NCI-H1417 (cell line): Measurements from ENCODE around the gene BMPR1B.

ENCODE experiments used
- DNase-seq, 3 experiments: peaks; one replicate each; lab custom pipeline; 2025; lab: John Stamatoyannopoulos, UW

Gene BMPR1B

DNA sequence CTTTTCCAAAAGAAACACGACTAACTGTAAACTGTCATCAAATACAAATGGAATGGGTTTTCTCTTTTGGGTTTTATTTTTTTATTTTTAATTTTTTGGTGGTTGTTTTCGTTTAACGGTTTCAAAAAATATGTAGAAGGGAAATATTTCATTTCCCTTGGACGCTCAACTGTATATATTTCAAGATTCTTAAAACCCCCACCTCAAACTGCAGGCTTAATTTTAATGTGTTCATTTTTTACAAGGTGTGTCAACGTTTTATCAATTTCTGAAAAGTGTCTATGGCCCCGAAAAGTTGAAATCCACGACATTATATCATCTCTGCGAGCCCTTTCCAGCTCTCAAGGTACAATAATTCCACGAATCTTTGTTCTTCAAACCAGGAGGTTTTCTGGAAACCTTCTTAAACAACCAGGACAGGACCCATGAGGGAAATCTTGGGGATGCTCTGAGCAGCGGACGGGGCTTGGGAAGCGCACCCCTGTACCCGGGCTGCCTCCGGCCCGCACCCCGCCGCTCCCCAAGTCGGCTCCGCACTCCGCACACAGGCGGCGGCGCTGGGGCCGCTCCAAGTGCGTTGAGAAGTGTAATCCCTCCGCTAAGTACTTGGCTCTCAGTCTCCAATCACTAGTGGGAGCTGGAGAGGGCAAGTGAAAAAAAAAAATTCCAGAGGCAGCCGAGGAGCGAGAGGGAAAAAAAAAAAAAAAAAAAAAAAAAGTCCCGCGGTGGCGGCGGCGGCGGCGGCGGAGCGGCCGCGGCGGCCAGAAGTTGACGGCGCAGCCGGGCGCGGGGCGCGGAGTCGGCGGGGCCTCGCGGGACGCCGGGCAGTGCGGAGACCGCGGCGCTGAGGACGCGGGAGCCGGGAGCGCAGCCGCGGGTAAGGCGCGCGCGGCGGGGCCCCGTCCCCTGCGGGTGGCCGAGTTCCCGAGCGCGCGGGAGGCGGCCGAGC, at the start of gene BMPR1B:
Gene BMPR1B, plus strand, starts transcription at position 764 of the 949 bp plus-strand sequence. CDS start 346,470 bp downstream, outside the sequence.
- DNase-seq = peak in 2 of 3 experiments; percentile 47 to 66

DNA sequence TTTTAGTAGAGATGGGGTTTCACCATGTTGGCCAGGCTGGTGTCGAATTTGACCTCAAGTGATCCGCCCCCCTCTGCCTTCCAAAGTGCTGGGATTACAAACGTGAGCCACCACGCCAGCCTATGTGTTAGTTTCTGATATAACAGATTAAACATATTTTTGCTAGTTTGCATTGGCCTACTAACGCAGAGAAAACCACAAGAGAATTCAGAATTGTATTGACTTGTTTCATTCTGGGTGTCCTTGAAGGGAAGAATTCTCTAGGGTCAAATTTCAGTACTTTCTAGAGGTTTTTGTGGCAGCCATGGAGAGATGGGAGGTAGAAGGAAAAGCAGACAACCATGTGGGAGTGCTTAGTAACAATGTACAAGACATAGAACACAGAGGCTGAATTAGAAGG, 46.1 kb upstream of the BMPR1B start:
- no peak for DNase-seq

DNA sequence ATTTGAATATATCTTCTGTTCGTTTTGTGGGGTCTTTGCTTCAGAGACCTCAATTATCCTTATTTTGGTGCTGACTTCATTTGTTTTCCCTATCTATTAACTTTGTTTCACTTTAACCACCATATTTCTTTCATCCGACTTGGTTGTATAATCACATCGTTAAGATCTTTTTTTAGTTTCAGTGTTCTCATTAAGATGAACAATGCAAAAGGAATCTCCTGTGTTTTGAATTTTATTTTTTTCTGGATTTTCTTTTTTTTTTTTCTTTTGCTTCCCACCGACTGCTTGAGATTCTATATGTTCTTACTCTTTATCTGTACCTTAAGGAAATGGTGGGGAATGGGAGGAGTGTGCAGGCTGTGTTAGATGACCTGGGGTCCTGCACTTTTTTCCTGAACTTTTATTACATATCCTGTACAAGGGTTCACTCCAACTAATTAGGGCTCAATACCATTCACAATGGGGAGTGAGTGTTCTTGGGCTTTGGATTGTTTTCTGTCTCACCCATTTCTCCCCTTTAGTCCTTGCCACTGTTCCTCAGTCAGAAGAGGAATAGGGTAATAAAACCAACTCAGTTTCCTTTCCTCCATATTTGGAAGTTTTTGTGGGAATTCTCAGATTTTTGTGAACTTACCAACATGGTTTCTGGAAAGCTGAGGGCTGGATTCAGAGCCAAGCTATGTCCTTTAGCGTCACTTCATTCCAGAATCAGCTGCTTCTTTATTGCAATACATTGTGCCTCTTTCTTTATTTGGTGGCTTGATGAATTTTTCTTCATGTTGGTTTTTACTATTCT, 43.2 kb upstream of the BMPR1B start:
- no peak for DNase-seq

DNA sequence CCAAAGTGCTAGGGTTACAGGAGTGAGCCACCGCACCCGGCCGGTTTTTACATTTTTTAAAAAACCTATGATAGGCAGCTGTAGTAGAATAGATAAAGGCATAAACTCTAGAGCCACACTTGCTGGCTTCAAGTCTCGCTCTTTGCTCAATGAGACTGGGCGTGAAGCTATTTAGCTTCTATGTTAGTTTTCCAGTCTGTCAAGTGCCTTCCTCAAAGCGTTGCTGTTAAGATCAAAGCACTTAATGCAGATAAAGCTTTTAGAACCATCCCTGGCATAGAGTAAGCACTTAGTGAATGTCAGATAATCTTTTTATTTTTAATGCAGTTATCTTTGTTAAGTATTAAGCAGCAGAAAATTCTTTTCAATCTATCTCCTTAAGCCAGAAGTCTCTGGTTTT, 42.0 kb upstream of the BMPR1B start:
- peak in 1 of 3 experiments; percentile 11 for DNase-seq

DNA sequence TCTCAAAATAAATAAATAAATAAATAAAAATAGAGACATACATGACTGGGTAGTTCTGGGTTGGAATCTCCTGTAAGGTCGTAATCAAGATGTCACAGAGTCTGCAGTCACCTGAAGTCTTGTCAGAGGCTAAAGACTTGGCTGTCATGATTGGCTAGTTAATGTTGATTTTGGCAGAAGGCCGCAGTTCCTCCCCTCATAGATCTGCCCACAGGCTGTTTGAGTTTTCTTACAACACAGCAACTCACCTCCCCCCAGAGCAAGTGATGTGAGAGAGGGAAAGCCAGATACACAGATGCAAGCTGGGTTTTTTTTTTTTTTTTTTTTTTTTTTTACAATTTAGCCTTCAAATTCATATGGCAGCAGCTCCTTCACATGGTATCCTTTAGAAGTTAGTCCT, 36.4 kb upstream of the BMPR1B start:
- no peak for DNase-seq

DNA sequence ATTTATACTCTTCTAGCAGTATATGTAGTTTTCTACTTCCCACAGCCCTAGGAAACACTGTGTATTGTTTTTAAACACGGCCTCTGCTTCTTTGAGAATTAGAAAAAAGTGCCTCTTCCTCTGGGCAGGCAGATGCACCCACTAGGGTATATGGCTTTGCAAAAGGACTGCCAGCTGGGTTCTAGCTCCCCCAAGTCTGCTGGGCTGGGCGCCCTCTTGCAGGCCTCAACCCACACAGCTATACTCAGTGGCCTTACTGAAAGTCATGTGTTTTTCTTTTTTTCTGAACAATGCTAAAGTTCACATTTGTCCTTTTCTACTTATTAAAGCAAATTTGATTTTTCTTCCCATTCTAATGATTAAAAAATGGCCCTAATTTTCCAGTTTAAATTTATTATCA, 35.5 kb upstream of the BMPR1B start:
- no peak for DNase-seq

DNA sequence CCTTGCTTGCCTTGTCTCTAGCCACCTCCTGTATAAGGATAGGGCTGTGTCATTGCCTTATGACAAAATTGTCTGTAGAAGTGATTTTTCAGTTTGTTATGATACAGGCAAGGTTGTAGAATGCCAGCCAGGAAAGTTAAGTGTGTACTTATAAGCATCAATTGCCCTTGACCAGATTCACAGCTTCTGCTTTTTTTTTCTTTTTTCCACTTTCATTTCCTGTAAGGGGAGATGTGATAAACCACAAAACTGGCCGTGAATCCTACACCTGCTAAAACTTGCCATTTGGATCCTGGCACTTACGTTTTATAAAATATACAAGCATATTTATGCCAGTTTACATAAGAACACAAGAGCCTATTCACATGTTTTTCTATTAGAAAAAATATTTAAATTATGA, 35.0 kb upstream of the BMPR1B start:
- peak in 1 of 3 experiments; percentile 20 for DNase-seq

DNA sequence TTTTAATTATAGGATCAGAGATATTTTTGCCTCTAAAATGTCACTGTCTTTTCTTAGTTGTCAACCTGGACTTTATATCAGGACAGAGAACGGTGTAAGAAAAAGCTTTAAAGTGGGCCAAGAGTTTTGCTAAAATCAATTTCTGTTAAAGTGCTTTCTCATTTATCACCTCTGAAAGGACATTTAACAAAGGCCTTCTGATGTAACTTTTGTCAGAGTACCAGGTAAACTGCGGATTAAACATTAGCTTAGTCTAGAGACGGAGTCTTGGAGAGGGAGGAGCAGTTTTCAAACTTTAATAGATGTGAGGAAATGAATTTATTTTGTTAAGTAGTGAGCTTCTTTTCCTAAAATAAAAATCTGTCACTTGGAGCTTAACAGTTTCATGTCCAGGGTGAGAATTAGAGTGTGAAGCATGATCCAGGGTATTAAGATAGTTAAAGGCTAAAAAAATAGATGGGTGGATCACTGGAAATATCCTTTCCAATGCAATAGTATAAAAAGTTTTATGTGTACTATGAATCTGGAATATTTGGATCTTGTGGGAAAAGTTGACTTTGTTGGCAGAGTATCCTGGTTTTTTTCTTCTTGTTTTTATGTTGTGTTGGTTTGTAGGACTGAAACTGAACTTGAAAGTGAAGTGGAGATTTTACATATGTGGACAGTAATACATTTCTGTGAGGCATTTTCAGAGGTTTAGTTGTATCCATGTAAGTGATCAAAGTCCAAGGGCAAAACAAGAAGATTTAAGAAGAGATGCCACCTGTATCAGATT, 33.6 kb upstream of the BMPR1B start:
- DNase-seq = no peak

DNA sequence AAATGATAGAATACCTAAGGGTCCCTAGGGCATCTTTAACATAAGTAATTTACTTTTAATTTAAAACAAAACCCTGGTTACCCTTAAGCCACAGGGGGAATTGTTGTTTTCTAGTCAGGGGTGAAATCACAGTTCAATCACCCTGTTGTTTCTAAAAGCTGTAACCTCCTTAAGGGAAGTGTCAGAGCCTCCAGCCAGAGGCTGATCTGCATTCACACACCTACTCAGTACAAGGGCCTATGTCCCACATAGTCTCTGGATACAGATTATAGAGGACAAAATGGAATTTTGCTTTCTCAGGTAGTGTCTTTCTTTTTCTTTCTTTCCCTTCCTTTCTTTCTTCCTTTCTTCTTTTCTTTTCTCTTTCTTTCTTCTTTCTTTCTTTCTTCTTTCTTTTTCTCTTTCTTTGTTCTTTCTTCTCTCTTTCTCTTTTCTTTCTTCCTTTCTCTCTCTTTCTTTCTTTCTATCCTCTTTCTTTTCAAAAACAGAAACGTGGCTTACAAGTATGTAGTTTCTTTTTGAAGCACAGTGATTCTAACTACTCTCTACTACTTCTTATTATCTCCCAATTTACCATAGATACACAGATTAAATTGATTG, 31.1 kb upstream of the BMPR1B start:
- no peak for DNase-seq

DNA sequence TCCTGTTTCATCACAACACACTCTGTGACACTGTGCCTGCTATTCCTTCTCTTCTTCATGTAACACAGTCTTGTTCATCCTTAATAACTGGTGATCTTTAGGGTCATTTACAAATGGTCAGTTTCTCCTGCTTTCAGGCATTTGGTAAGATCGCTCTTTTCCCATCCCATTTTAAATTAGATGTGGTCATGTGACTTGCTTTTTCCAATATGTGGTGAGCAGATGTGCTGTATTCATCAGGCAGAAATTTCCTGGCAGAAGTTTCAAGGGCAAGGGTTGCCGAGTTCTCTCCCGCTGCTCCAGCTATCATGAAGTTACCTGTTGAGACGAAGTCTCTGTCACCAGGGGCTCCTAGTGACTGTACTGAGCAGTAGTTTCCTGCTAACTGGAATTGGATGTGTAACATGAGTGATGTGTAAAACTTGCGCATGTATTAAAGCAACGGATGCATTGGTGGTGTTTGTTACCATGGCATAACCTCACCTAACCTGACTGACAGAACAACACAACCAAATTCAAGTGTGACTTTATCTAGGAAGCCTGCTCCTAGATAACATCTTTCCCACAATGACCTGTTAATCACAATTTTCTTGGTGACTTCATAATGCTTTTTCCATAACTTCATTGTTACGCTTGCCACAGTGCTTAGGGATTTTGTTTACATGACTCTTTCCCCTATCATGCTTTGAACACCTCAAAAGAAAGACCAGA, 29.5 kb upstream of the BMPR1B start:
- DNase-seq = no peak

DNA sequence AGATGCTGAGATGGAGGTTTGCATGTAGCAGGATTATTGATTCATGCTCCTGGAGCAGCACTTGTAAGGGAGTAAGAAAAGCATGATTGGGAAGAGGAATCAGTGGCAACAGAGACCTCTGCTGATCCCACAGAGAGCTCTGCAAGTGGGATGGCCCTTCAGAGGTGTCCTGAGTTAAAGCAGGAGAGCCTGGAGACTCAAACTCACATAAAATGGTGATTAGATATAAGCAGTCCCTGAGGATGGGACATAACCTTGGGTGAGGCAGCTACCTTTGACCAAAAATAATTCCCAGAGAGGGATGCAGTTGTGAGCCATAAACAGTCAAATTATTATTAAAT, 25.4 kb upstream of the BMPR1B start:
- DNase-seq = no peak

DNA sequence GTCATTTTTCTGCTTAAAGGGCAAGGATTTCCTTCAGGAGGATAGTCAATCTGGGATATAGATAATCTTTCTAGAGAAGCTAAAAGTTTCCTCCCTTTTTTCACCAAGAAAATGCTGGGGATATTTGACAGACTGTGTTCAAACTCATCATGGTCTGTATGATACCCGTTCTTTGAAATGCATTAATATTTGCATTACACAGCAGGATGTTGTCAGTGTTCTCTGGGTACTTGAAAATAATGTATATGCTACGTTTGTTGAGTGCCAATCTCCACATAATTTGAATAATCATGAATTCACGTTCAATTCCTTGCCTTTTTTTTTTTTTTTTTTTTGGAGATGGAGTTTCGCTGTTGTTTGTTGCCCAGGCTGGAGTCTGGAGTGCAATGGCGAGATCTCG, 18.0 kb upstream of the BMPR1B start:
- DNase-seq = peak in 1 of 3 experiments; percentile 9

DNA sequence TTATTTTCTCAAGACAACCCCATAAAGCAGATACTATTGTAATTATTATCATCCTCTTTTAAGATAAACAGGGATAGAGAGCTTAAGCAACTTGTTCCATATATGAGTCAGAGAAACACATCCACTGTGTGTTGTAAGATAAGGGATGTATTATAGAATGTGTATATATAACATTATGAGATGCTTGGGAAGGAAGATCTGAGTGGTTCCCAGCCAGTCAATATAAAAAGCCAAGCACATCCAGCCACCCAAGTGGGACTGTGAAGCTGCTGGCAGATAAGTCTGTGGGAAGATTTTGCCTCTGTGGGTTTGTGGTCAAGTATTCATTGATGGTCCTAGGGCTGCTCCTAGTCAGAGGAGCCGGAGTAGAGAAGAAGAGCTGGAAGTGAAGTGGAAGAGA, 16.5 kb upstream of the BMPR1B start:
- no peak for DNase-seq

DNA sequence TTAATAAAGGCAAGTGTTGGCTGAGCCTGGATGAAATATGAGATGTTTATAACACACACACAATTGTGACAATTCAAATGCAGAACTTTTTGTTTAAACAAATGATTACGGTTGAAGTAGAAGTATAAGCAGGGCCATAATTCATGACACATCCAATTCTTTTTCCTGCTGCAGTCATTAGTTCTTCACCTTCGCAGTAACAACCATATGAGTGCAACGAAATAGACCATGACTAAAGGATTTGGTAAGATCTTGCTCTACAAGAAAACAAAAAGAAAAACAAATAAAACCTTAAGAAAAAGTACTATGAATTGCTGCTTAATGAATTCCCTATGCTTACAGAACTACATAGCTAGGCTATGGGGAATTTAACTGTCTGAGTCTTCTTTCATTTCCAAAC, 13.9 kb upstream of the BMPR1B start:
- DNase-seq = peak in 2 of 3 experiments; percentile 34 to 55

DNA sequence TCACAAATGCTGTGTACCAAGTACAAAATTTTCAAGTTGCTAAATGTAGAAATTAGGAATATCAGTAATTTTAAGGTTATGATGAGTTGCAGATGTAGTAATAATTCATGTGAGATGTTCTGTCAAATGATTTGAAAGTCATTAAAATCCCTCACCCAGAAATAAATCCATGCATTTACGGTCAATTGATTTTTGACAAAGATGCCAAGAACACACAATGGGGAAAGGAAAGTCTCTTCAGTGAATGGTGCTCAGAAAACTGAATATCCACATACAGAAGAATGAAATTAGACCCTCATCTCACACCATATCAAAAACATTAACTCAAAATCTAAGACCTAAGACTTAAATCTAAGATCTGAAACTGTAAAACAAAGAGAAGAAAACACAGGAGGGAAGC, 12.9 kb upstream of the BMPR1B start:
- peak; percentile 22 to 77 (median 54) for DNase-seq

DNA sequence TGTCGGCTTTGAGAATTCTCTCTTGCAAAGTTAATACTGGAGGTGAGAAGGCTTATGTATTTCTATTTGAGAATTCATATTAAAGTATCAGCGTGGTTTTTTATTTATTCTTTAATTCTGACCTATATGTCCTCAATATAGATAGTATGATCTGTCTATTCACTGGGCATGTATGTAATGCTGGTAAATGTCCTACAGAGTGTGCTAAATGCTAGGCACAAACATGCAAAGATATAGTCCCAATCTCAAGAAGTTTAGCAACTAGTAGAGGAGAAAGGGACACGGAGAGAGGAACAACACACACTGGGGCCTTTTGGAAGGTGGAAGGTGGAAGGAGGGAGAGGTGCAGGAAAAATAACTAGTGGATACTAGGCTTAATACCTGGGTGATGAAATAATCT, 11.0 kb upstream of the BMPR1B start:
- no peak for DNase-seq

DNA sequence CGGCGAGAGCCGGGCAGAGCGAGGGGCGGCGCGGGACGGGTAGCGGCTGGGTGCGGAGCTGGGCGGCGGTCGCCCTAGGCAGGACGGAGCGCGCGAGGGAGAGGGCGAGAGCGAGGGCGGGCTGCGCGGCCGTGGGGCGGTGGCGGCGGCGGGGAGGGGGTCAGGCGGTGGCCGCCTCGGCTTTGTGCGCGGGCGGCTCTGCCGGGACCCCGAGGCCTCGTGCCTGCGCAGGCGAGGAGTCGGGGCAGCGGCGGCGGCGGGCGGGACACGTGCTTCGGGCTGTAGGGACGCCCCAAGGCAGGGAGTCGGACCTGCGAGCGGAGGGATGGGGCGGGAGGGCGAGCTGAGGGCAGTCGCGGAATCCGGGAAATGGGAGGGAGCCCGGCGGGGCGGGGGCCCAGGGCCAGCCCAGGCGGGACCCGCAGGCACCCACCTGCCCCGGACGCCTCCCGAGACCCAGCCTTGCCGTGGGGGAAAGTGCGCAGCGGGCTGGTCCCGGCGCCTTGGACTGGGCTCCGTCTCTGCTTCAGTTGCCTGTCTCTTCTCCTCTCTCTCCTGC, 465 bp downstream of the BMPR1B start:
- DNase-seq = peak in 1 of 3 experiments; percentile 48

DNA sequence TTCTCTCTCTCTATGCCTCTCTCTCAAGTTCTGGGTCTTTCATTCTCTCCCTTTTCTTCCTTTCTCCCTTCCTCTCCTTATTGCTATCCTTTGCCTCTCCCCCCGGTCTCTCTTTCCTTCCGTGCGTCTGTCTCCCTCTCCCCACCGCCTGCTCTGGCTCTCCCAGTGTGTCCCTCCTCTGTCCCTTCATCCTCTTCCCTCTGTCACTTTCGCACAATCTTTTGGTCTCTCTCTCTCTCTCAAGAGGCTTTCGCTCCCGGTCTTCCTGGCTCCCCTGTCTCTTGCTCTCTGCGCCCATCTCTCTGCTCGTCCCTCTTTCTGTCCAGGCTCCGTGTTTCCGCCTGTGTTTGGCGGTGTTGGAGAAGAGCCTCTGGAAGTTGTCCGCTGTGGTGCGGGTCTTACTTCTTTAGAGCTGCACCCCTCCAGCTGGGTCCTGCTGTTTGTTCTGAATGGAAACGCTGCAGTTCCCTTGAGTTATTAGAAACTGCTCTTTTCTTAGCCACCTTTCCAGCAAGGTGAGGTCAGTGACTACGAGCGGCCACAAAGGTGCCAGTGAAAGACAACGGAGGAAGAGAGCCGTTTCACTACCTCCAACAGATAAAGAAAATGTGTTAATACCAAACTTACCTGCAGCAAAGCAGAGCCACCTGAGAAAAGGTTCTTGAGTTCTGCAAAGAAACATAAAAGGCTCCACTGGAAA, 1.1 kb downstream of the BMPR1B start:
- DNase-seq = peak in 2 of 3 experiments; percentile 64 to 65

DNA sequence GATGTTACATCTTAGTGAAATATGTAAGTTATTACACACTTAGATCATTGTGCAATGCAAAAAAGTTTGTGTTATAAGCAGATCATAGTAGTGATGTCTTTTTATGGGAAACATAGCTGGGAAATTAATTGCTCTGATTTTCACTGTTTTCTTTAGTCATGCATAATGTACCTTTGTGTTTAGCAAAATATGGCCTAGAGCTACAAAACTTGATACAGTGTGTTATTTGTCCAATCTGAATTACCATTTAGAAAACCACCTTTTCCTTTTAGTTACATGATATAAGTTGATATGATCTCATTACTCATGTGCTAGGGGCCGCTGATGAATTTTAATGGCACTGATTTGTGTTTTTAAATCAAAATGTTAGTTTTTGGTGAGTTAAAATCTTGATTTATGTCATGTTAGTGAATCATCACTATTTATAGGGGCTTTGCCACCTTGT, 2.0 kb downstream of the BMPR1B start:
- peak in 1 of 3 experiments; percentile 49 for DNase-seq

DNA sequence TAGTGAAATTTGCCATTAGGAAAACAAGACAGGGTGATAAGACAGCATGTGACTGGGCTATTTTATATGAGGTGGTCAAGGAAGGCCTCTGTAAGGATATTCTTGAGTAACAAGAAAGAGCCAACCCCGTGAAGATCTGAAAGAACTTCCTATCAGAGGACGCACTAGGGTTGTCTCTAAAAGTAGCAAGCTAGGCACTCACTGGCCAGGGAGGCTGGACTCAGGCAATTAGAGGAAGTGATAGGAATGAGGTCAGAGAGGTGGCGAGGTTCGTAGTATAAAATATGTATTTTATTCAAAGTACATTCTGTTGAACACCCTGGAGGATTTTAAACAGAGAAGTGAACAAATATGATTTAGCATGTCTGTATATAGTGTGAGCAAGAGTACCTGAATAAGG, 4.6 kb downstream of the BMPR1B start:
- DNase-seq = no peak
